HUES6 (cell line): ENCODE results near the gene CACNA2D3.

ENCODE experiments used
- H3K27ac ChIP-seq: 2 replicates; pipeline ENCODE4 v1.7.0; 2013; ENCODE audit warnings: low read depth, mild to moderate bottlenecking, low read length, inconsistent platforms
- H3K27me3 ChIP-seq: 2 replicates; pipeline ENCODE4 v1.6.1; 2013; ENCODE audit warnings: low read length; ENCODE audit not compliant: control insufficient read depth, insufficient read depth
- H3K36me3 ChIP-seq: 2 replicates; pipeline ENCODE4 v1.6.1; 2013; ENCODE audit warnings: low read length; ENCODE audit not compliant: control insufficient read depth, insufficient read depth
- H3K4me1 ChIP-seq: 2 replicates; pipeline ENCODE4 v1.6.1; 2013; ENCODE audit warnings: low read length; ENCODE audit not compliant: control insufficient read depth, insufficient read depth
- H3K4me3 ChIP-seq: 2 replicates; pipeline ENCODE4 v1.5.1; 2013; ENCODE audit warnings: low read depth, low read length
- H3K9ac ChIP-seq: one replicate; pipeline ENCODE4 v1.6.1; 2013; ENCODE audit warnings: mild to moderate bottlenecking, low read length
- H3K9me3 ChIP-seq: 2 replicates; pipeline ENCODE4 v1.6.1; 2013; ENCODE audit warnings: low read depth, low read length; ENCODE audit not compliant: control insufficient read depth, insufficient read depth

Gene CACNA2D3

DNA sequence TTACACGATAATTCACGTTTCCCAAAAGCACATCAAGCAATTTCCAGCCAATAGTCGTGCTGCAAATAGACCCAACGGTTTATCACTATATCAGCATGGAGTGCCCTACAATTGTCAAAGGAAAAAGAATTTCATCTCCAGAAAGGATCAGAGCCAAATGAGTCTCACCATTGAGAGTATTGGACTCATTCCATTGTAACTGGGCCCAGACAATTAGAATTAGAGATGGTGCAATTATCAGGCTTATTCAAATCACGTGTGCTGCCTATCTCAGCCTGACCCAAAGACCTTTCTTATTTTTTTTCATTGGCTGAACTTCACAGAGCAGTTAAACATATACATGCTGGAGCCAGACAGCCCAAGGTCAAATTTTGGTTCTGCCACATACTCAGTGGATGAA is 892.6 kb downstream of the CACNA2D3 start:
- H3K9ac ChIP-seq = no peak overlapping the region
- H3K27ac ChIP-seq = no peak overlapping the region
- peaks cover 7% of the 10 kb centered on the region for H3K4me1 ChIP-seq
- no peaks in the 10 kb centered on the region for H3K27me3 ChIP-seq
- H3K9me3 ChIP-seq = no peaks in the 10 kb centered on the region
- H3K4me3 ChIP-seq = no peak overlapping the region
- H3K36me3 ChIP-seq = no peaks in the 10 kb centered on the region

DNA sequence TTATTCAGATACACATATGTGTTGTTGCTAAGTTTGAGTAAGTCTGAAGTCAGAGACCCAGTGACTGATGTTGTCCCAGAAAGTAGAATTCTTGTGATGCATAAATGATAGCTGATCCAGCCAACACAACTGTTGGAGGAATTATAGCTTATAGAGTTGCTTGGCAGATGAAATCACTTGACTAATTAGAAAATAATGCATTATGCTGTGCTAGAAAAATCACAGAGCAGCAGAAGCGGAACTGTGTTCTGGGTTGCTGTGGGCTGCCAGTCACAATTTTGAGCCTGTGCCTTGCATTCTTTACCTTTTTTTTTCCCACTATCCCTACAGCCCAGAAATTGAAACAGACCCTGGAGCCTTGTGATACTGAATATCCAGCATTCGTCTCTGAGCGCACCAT is 895.5 kb downstream of the CACNA2D3 start:
- Histone ChIP-seq H3K27ac (no peak overlapping the region), H3K9me3 (no peaks in the 10 kb centered on the region), H3K27me3 (no peaks in the 10 kb centered on the region), H3K4me3 (no peak overlapping the region), H3K9ac (no peak overlapping the region), H3K4me1 (peaks cover 7% of the 10 kb centered on the region), H3K36me3 (no peaks in the 10 kb centered on the region)

DNA sequence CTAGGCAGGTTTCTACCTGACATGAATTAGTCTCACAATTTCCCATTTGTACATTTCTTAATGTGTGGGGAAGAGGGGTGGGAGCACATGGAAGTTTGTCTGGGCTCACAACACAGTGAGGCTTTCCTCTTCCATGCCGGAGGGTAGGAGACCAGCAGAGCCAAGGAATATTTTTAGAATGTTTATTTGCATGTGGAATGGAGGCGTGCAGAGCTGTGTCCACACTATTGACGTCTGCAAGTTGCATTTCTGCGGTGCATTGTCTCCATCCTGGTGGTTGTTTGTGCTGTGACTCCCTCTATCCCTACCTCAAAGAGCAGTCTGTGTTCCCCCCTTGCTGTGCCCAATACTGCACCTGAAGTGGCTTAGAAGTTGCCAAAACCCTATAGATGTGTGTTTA is 908.6 kb downstream of the CACNA2D3 start:
- Histone ChIP-seq H3K9ac (no peak overlapping the region), H3K9me3 (no peaks in the 10 kb centered on the region), H3K36me3 (no peaks in the 10 kb centered on the region), H3K4me3 (no peak overlapping the region), H3K27me3 (no peaks in the 10 kb centered on the region), H3K4me1 (peaks cover 4% of the 10 kb centered on the region; the same call in 1 of the 2 replicates), H3K27ac (no peak overlapping the region)

DNA sequence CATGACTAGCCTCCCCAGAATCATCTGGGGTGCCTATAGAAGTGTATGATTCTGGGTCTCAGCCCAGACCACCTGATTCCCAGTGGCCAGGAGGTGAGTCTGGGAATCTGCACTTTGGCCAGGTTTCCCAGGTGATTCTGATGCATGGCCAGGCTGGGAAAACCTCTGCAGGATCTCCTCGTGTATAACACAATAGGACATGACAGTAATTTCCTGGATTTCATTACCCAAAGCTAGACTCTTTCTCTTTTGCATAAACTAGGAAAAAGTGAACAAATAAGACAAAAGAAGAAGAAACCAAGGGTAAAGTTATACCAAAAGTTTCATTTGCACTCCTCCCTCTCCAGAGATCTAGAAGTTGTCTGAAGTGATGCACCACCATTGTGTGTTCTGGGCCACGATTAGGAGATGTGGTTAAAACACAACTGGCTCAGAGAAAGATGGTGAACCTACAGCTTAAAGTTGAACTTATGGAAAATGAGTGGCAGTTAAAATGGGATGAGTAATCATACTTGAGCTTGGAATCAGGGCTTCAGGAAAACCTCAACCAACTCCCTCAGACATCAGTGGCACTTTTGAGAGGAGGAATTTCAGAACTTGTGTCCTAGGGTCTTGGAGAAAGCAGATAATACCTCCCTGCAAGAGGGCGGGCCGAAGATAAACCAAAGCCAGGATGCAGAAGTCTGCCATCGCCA is 914.7 kb downstream of the CACNA2D3 start:
- Histone ChIP-seq H3K9ac (no peak overlapping the region), H3K9me3 (no peaks in the 10 kb centered on the region), H3K27ac (no peak overlapping the region), H3K4me3 (no peak overlapping the region), H3K4me1 (peaks cover 4% of the 10 kb centered on the region; the same call in 1 of the 2 replicates), H3K27me3 (no peaks in the 10 kb centered on the region), H3K36me3 (no peaks in the 10 kb centered on the region)

DNA sequence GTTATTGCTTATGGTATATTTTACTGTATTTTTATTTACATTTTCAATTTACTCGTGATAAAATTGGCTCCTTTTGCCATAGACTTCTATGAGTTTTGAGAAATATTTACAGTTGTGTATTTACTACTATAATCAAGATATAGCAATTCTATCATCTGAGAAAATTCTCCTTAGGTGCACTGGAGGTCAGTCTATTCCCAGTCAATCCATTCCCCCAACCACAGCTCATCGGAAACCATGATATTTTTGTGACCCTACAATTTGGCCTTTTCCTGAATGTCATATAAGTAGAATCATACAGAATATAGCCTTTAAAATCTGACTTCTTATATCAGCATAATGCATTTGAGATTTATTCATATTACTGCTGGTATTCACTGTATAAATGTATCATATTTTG is 920.2 kb downstream of the CACNA2D3 start:
- Histone ChIP-seq H3K9me3 (no peaks in the 10 kb centered on the region), H3K4me1 (no peaks in the 10 kb centered on the region), H3K27ac (no peak overlapping the region), H3K36me3 (no peaks in the 10 kb centered on the region), H3K27me3 (no peaks in the 10 kb centered on the region), H3K9ac (no peak overlapping the region), H3K4me3 (no peak overlapping the region)

DNA sequence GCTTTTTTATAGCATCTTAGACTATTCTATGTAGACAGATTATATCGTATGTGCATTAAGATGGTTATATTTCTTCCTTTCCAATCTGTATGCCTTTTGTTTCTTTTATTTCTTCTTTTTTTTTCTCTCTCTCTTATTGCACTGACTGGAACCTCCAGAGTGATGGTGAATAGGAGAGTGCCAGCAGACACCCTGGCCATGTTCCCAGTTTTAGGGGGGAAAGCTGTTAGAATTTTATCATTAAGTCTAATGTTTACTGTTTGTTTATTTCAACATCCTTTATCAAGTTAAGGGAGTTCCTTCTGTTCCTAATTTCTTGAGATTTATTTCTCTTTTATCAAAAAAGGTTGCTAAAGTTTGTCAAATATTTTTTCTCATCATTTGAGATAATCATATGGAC is 922.1 kb downstream of the CACNA2D3 start:
- no peaks in the 10 kb centered on the region for H3K9me3 ChIP-seq
- H3K9ac ChIP-seq = no peak overlapping the region
- no peaks in the 10 kb centered on the region for H3K4me1 ChIP-seq
- H3K4me3 ChIP-seq = no peak overlapping the region
- no peak overlapping the region for H3K27ac ChIP-seq
- no peaks in the 10 kb centered on the region for H3K36me3 ChIP-seq
- no peaks in the 10 kb centered on the region for H3K27me3 ChIP-seq

DNA sequence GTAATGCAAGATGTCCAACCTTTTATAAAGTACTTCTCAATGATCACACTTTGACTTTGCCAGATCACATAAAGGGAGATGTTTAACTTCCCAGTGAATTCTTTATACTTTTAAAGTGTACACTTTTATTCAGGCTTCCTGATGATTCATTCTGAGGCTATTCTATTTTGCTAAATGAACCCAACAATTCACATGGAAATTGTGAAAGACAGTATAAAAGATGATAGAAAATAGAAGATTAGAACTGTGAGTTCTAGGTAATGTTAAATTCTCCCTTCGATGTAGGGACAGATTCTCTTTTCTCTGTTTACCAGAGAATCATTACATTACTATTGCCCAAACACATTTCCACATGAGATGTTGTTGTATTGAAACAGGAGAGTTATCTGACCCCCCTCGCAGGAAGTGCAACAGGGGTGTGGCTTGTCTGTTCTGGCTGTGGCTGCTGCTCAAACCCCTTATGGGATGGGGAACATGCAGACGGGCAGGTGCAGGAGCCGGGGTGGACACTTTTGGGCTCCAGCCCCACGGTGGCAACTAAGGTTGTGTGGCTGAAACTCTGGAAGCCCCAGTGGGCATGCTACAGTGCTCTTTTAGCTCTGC is 936.8 kb downstream of the CACNA2D3 start:
- peaks cover 18% of the 10 kb centered on the region for H3K4me1 ChIP-seq
- H3K9me3 ChIP-seq = peaks cover 4% of the 10 kb centered on the region; the same call in 1 of the 2 replicates
- H3K9ac ChIP-seq = no peak overlapping the region
- no peaks in the 10 kb centered on the region for H3K36me3 ChIP-seq
- no peak overlapping the region for H3K4me3 ChIP-seq
- H3K27me3 ChIP-seq = no peaks in the 10 kb centered on the region
- no peak overlapping the region for H3K27ac ChIP-seq

DNA sequence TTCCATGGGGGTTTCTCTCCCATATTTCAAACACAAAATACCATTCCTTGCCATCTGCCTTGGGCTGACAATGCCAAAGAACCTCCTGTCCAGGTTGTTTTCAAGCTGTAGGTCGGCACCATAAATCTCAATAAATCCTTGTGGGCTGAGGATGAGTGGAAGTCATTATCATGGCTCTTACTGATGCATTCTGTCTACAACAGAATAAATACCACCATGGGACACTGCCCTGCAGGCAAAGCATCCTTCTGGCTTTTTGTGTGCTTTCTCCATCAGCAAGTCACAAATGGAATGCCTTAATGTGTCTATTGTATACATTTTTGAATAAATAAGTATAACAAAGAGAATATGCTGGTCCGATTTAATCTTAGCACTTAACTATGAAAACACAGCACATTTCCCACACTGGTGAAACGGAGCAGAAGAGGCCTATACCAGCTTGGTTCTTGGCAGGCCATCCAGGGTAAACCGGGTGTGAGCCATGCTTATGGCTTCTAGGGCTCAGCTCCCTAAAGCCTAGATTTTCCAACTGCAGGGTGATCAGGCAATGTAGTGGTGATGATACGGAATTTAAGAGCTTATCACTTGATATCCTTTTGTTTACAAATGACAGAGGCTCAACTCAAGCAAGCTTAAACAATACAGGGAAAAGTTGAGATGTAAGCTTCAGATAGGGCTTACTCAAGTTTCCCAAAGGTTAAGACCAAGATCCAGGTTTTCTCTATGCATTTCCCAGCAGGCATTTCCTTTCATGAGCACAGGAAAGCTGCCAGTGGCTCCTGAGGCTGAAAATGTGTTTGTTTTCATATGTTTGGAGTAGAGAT is 938.8 kb downstream of the CACNA2D3 start:
- H3K4me1 ChIP-seq = peaks cover 25% of the 10 kb centered on the region
- no peak overlapping the region for H3K27ac ChIP-seq
- no peaks in the 10 kb centered on the region for H3K9me3 ChIP-seq
- H3K27me3 ChIP-seq = no peaks in the 10 kb centered on the region
- H3K4me3 ChIP-seq = no peak overlapping the region
- no peak overlapping the region for H3K9ac ChIP-seq
- no peaks in the 10 kb centered on the region for H3K36me3 ChIP-seq

DNA sequence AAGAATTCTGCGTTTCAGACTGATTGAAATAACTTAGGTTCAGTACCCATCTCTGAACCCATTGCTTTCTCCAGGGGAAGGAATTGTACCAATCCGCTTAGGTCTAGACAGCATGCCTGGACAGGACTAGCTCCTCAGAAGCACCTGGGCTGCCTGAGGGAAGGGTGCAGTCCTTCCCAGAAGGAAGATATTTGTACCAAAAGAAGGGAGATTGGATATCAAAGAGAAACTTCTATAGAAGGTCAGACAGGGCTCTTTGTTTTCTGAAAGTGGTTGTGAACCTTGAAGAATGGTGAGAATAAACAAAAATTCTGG is 939.3 kb downstream of the CACNA2D3 start:
- Histone ChIP-seq H3K9me3 (no peaks in the 10 kb centered on the region), H3K27me3 (no peaks in the 10 kb centered on the region), H3K4me3 (no peak overlapping the region), H3K27ac (no peak overlapping the region), H3K9ac (no peak overlapping the region), H3K36me3 (no peaks in the 10 kb centered on the region), H3K4me1 (peaks cover 25% of the 10 kb centered on the region)

DNA sequence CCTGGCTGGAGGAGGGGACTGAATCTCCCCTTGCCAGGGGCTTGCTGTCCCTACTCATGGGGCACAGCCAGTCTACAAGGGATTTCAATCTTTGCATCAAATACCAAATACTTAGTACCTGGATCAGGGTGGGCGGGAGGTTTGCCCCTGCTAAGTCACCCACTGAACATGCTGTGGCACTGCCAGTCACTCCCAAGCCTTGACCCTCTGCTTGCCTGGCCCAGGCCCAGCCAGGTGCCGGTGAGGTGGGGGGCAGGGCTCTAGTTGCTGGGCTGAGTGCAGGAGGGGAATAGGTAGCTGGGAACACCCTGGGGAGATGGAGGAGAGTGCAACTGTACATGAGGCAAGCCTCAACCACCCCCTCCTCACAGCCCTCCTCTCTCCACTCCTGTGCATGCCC is 941.8 kb downstream of the CACNA2D3 start:
- Histone ChIP-seq H3K4me3 (no peak overlapping the region), H3K4me1 (peaks cover 25% of the 10 kb centered on the region), H3K36me3 (no peaks in the 10 kb centered on the region), H3K9ac (no peak overlapping the region), H3K27ac (no peak overlapping the region), H3K27me3 (no peaks in the 10 kb centered on the region), H3K9me3 (no peaks in the 10 kb centered on the region)

DNA sequence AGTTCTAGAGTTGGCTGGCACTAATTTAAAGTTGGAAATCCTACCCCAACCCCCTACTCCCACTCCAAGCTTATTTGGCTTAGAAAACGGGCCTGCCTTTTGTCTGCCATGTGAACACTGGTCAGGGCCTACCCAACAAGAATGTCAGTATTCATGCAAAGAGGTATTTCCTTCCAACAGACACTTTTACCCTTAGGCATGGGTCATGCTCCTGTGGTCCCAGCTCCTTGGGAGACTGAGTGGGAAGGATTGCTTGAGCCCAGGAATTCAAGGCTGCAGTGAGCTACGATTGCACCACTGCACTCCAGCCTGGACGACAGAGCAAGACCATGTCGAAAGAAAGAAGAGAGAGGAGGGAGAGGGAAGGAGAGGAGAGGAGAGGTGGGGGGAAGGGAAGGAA is 943.0 kb downstream of the CACNA2D3 start:
- Histone ChIP-seq H3K36me3 (no peaks in the 10 kb centered on the region), H3K9me3 (no peaks in the 10 kb centered on the region), H3K9ac (no peak overlapping the region), H3K27me3 (no peaks in the 10 kb centered on the region), H3K4me1 (peaks cover 25% of the 10 kb centered on the region), H3K4me3 (no peak overlapping the region), H3K27ac (no peak overlapping the region)
